Airway epithelial cell (primary cell): ENCODE results near the gene PUS1. TPM values are rescaled to one million over a fixed set of nuclear protein-coding genes. Genes with fewer than 3 reads are reported as not detected.

Experiments
- total RNA-seq: library from RNA; depleted of rRNA; stranded (reverse); fragments of >200 nt; gene quantifications from 2 replicates; pipeline ENCODE4 v1.2.3, GENCODE V29; 2015

Gene PUS1
- 14.7 and 15.1 TPM in 2 replicates for total RNA-seq

DNA sequence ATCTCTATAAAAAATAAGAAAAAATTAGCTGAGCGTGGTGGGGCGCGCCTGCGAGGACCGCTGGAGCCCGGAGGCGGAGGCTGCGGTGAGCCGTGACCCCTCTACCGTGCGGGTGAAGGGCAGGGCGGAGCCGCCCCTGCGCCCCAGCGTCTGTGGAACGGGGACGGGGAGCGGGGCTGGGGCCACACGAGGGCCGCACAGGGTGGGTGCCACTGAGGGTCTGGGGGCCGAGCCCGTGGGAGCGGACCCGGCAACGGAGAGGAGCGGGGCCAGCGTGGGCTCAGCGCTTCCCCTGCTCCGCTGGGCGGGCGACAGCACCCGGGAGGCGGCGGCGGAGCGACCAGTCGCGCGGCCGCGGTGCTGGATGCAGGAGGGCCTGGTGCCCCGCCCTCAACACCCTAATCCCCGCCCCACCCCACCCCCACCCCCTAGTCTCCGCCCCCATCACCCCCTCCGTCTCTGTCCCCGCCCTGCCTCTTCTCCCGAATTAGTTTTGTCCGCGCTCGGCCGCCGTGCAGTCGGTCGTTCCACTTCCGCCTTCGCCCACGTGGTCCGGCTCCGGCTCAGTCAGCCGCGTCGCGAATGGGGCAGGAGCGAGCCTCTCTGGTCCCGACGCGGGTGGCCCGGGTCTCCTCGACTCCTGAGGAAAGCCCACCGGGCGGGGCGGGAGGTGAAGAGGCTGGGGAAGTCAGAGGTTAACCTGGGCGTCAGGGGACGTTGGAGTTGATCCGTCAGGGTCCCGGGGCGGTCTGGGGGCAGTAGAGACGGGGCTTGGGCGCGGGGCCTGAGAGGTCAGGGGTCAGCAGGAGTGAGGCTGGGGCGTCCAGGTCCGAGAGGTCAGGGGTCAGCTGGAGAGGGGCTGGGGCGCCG lies at the start of gene PUS1:
TSS of gene PUS1 (plus strand) at position 566 of the 870 bp plus-strand sequence. CDS start 447 bp downstream, outside the sequence.

DNA sequence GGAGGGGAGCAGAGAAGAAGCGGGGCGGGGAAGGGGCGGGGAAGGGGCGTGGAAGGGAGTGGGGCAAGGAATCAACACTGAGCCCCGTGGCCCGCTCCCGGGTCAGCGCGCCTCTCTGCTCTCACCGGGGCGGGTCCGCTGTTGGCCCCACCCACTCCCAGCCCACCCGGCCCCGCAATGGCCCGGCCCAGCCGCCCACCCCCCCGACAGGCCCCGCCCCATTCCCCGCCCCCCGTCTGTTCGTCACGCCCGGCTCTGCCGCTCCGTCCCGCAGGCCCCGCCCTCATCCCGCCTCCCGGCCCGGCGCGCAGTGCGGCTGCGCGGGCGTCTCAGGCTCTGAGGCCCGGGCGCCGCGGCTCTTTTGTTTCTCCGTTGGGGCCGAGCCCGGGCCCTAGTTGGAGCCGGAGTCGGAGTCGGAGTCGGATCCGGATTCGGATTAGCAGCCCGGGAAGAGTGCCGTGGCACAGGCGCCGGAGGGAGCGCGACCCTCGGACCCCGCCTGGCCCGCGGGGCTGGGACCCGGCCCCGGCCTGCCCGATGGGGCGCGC lies 34.7 kb upstream of the PUS1 start, which contains the start of gene ULK1:
TSS of gene ULK1 (plus strand) at position 310 of the 548 bp plus-strand sequence. CDS start 380 bp downstream, outside the sequence.

DNA sequence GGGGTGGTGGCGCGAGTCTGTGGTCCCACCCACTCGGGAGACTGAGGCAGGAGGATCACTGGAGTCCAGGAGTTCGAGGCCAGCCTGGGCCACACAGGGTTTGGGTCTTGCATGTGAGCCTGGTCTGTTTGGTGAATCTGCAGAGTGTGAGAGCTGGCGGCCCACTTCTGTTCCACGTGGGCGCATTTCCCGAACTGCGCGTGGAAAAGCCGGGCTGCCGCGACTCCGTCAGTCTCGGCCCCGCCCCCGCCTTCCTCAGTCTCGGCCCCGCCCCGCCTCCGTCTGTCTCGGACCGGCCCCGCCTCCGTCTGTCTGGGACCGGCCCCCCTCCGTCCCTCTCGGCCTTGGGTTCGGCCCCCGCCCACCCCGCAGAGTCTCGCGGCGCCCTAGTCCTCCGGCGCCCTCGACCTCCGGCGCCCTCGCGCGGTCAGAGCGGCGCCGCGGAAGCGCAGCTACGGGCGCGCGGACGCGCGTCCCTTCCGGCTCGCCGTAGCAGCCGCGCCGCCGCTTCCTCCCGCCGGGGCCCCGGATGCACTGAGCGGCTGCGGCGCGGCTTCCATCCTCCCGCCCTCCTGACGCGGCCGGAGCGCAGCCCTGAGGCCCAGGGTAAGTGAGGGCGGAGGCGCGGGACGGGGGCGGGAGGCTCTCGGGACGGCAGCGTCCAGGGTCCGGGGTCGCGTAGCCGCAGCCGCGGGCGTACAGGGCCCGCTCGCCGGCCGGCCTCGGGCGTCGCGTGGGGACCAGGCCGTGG lies 20.5 kb downstream of the PUS1 start, which contains the start of gene EP400:
TSS of gene EP400 (plus strand) at position 512 of the 751 bp plus-strand sequence. CDS start 10,678 bp downstream, outside the sequence.

Other genes starting within 250 kb of the PUS1 start
- gene SFSWAP, start 218.2 kb upstream of the PUS1 start, total RNA-seq: 18.1 and 21.9 TPM in 2 replicates
- gene MMP17, start 100.9 kb upstream of the PUS1 start, total RNA-seq: 4.6 and 7.8 TPM in 2 replicates
- 5.2 and 9.6 TPM in 2 replicates for gene ULK1, start 34.7 kb upstream of the PUS1 start, total RNA-seq
- gene EP400, start 20.7 kb downstream of the PUS1 start, total RNA-seq: 10.6 and 15.4 TPM in 2 replicates
- gene DDX51, start 215.0 kb downstream of the PUS1 start, total RNA-seq: 13.3 and 14.8 TPM in 2 replicates
- 25.9 and 33.7 TPM in 2 replicates for gene NOC4L, start 215.2 kb downstream of the PUS1 start, total RNA-seq